Esophagus muscularis mucosa (tissue), 4 donors: ENCODE results near the gene FOXN3. TPM values are rescaled to one million over a fixed set of nuclear protein-coding genes. Genes with fewer than 3 reads are reported as not detected.
"Not testable (repeated sequence)": the region's sequence is repeated elsewhere in the genome, so short reads cannot be mapped to it uniquely, and the experiment has no call there.

Experiments
- DNase-seq: peaks from one replicate; pipeline ENCODE4 v3.0.0-alpha.2; 2017; ENCODE audit errors: extremely low spot score
- H3K27ac ChIP-seq, 4 donors: fragments of 200-600 bp; sonication (generic); replicated peaks in 1 of 4; 1 replicate in 3 of 4; 2 replicates in 1 of 4; pipeline ENCODE4 v1.5.1; 2016 to 2019; ENCODE audit warnings: mild to moderate bottlenecking in 1 of 4
- H3K27me3 ChIP-seq, 4 donors: fragments of 200-600 bp; sonication (generic); one replicate each; pipeline versions ENCODE4 v1.5.1 to v1.6.0; 2016 to 2019
- H3K36me3 ChIP-seq, 4 donors: fragments of 200-600 bp; sonication (generic); one replicate each; pipeline ENCODE4 v1.5.1; 2016 to 2019
- H3K4me1 ChIP-seq, 4 donors: fragments of 200-600 bp; sonication (generic); one replicate each; pipeline ENCODE4 v1.5.1; 2016 to 2019
- H3K4me3 ChIP-seq, 4 donors: fragments of 200-600 bp; sonication (generic); 1 replicate in 2 of 4; 2 replicates in 2 of 4; pipeline ENCODE4 v1.5.1; 2016 to 2019; ENCODE audit warnings: mild to moderate bottlenecking in 4 of 4, moderate library complexity in 1 of 4
- H3K9me3 ChIP-seq, 4 donors: fragments of 200-600 bp; sonication (generic); 1 replicate in 3 of 4; 2 replicates in 1 of 4; pipeline ENCODE4 v1.5.1; 2016 to 2019
- CTCF ChIP-seq, 3 experiments: fragments of 200-600 bp in 2 of 3; fragments of 450-650 bp in 1 of 3; sonication (generic) in 2 of 3; IDR thresholded peaks; one replicate each; pipeline ENCODE4 v1.5.1; 2017 to 2019; ENCODE audit warnings: antibody characterized with exemption in 3 of 3, mild to moderate bottlenecking in 2 of 3, moderate library complexity in 1 of 3
- EP300 ChIP-seq: sonication (generic); formaldehyde crosslinking; IDR thresholded peaks from one replicate; pipeline ENCODE4 v1.6.1; 2017; ENCODE audit warnings: antibody characterized with exemption
- POLR2A ChIP-seq: fragments of 450-650 bp; IDR thresholded peaks from one replicate; pipeline ENCODE4 v1.6.1; 2017; ENCODE audit warnings: antibody characterized with exemption, moderate library complexity, mild to moderate bottlenecking, low read depth
- POLR2AphosphoS5 ChIP-seq, 2 donors: sonication (generic); formaldehyde crosslinking; IDR thresholded peaks; one replicate each; pipeline ENCODE4 v1.6.1; 2017; ENCODE audit warnings: antibody characterized with exemption in 2 of 2
- WGBS: methylation state at CpG from one replicate; pipeline ENCODE4 v1.1.5; 2018; 5-methylcytosine and 5-hydroxymethylcytosine counted together
- intact Hi-C: fragments of 100-400 bp; cut with DNase I; formaldehyde crosslinking; loops from one replicate; pipeline ENCODE4 v1.15.1; 2023
- total RNA-seq, 4 donors: library from RNA; depleted of rRNA; stranded (reverse); fragments of >200 nt; gene quantifications; one replicate each; pipeline versions ENCODE4 v1.1.0 to v1.2.1, GENCODE V29; 2016

FOXN3 gene
- total RNA-seq, 4 donors from 2014 or later: 114 to 180 (median 145) TPM

GRCh38 chr14:89254166-89254909, 162.7 kb downstream of the FOXN3 start:
- no peaks in the 10 kb centered on the region for H3K36me3 ChIP-seq
- intact Hi-C loops: no loop called here
- 75% methylated on average over 12 of the region's 12 CpGs for WGBS
- H3K27me3 ChIP-seq: no peaks in the 10 kb centered on the region
- no peak for TF ChIP-seq EP300
- no peak for TF ChIP-seq CTCF (IDR thresholded peaks at IDR 0.05)
- no peak for TF ChIP-seq POLR2A
- H3K27ac ChIP-seq: no peak overlapping the region
- H3K4me3 ChIP-seq: no peak overlapping the region
- H3K9me3 ChIP-seq: no peaks in the 10 kb centered on the region
- peaks cover 22 to 52% (median 35%) of the 10 kb centered on the region in 4 donors for H3K4me1 ChIP-seq
- DNase-seq: no peak

GRCh38 chr14:89252887-89253532, 164.0 kb downstream of the FOXN3 start:
- Histone ChIP-seq H3K27ac (no peak overlapping the region), H3K9me3 (no peaks in the 10 kb centered on the region), H3K27me3 (no peaks in the 10 kb centered on the region), H3K4me3 (no peak overlapping the region), H3K36me3 (no peaks in the 10 kb centered on the region), H3K4me1 (peaks cover 36 to 66% (median 44%) of the 10 kb centered on the region in 4 donors)
- TF ChIP-seq EP300 (no peak), CTCF (IDR thresholded peaks at IDR 0.05) (peak in 1 of 3 experiments; percentile 21)
- no peak for DNase-seq
- intact Hi-C loops: no loop called here
- WGBS: 83% methylated on average over 15 of the region's 15 CpGs

DNA sequence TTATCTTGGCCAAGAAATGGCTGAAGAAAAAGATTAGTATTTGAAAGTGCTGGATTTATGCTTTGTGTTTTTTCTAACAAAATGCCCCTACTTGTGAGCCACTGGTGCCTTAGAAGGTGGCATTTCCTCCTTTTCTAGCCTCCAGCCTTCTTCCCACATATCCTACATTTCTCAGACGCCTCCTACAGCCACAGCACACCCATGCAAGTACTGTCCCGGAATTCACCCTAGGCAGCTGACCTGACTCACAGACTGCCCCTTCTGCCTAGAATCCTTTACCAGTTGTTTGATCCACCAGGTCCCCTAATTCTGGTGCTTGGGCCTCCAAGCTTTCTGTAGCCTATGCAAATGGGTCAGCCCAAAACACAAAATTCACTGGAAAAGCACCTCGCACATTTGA, 166.0 kb downstream of the FOXN3 start:
- no peak overlapping the region for H3K4me3 ChIP-seq
- intact Hi-C loops: no loop called here
- H3K27ac ChIP-seq: no peak overlapping the region
- no peaks in the 10 kb centered on the region for H3K36me3 ChIP-seq
- no peak for DNase-seq
- no peaks in the 10 kb centered on the region for H3K27me3 ChIP-seq
- TF ChIP-seq EP300 (no peak), CTCF (IDR thresholded peaks at IDR 0.05) (no peak), POLR2A (no peak), POLR2AphosphoS5 (IDR thresholded peaks at IDR 0.05) (no peak)
- WGBS: 86% methylated on average over 3 of the region's 3 CpGs
- peaks cover 31 to 70% (median 43%) of the 10 kb centered on the region in 4 donors for H3K4me1 ChIP-seq
- no peaks in the 10 kb centered on the region for H3K9me3 ChIP-seq

- H3K4me3 ChIP-seq, DNase-seq, H3K27ac ChIP-seq, H3K36me3 ChIP-seq, H3K9me3 ChIP-seq, H3K27me3 ChIP-seq, intact Hi-C loops: not testable (repeated sequence)
- peaks cover 26 to 66% (median 41%) of the 10 kb centered on the region in 4 donors for H3K4me1 ChIP-seq
- 91% methylated on average over 4 of the region's 4 CpGs for WGBS
Measured at GRCh38 chr14:89250655-89250975, 166.4 kb downstream of the FOXN3 start.

DNA sequence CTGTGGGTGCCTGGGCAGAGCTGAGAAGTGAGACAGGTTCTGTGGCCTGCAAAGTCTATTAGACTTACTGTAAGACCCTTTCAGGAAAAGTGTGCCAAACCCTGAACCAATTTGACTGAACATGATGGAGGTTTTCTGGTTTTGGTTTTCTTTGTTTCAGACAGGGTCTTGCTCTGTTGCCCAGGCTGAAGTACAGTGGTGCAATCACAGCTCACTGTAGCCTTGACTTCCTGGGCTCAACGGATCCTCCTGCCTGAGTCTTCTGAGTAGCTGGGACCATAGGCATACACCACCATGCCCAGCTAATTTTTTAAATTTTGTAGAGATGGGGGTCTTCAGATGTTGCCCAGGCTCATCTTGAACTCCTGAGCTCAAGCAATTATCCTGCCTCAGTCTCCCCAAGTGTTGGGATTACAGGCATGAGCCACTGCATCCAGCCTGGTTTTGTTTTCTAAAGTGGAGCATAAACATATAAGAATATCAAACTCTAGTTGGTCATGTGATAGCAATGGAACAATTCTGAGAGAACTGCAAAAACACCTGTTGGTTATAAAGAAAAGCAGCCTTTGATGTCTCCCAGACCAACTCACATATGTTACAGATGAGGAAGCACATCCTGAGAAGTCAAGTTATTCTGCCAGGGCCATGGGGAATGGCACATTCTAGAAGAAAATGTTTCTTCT, 166.9 kb downstream of the FOXN3 start:
- Histone ChIP-seq H3K4me1 (peaks cover 22 to 64% (median 40%) of the 10 kb centered on the region in 4 donors), H3K36me3 (no peaks in the 10 kb centered on the region), H3K27me3 (no peaks in the 10 kb centered on the region), H3K27ac (no peak overlapping the region), H3K9me3 (no peaks in the 10 kb centered on the region), H3K4me3 (no peak overlapping the region)
- intact Hi-C loops: no loop called here
- TF ChIP-seq POLR2AphosphoS5 (IDR thresholded peaks at IDR 0.05): no peak
- no peak for TF ChIP-seq EP300
- WGBS: 100% methylated on average over 1 of the region's 1 CpG
- no peak for DNase-seq
